Gastroesophageal sphincter (tissue), 4 donors: ENCODE data around the gene CDH23. TPM values are rescaled to one million over a fixed set of nuclear protein-coding genes. Genes with fewer than 3 reads are reported as not detected.

Experiments
- ATAC-seq: fragments of 150-250 bp; one replicate; pipeline ENCODE4 v1.9.1; 2016; ENCODE audit warnings: mild to moderate bottlenecking, moderate library complexity
- H3K27ac ChIP-seq, 4 donors: fragments of 200-600 bp; sonication (generic) in 3 of 4; 1 replicate in 3 of 4; 2 replicates in 1 of 4; pipeline ENCODE4 v1.5.1; 2016 to 2019
- H3K27me3 ChIP-seq: fragments of 200-600 bp; sonication (generic); one replicate; pipeline ENCODE4 v1.5.1; 2019
- H3K36me3 ChIP-seq, 2 donors: fragments of 200-600 bp; sonication (generic); one replicate each; pipeline ENCODE4 v1.5.1; 2019; ENCODE audit warnings: control low read depth in 1 of 2
- H3K4me1 ChIP-seq, 3 donors: fragments of 200-600 bp; sonication (generic); 1 replicate in 2 of 3; 2 replicates in 1 of 3; pipeline ENCODE4 v1.5.1; 2016 to 2019; ENCODE audit warnings: control low read depth in 2 of 3
- H3K4me3 ChIP-seq, 2 donors: fragments of 200-600 bp; sonication (generic); one replicate each; pipeline ENCODE4 v1.5.1; 2019; ENCODE audit warnings: mild to moderate bottlenecking in 1 of 2, moderate library complexity in 1 of 2
- H3K9me3 ChIP-seq, 3 donors: fragments of 200-600 bp; sonication (generic); one replicate each; pipeline ENCODE4 v1.5.1; 2017 to 2019; ENCODE audit warnings: control low read depth in 2 of 3
- EP300 ChIP-seq: sonication (generic); formaldehyde crosslinking; IDR thresholded peaks from one replicate; pipeline ENCODE4 v1.6.1; 2017; ENCODE audit warnings: antibody characterized with exemption, mild to moderate bottlenecking
- POLR2A ChIP-seq, 2 donors: fragments of 450-650 bp; IDR thresholded peaks; one replicate each; pipeline ENCODE4 v1.6.1; 2017; ENCODE audit warnings: antibody characterized with exemption in 2 of 2, mild to moderate bottlenecking in 2 of 2, moderate library complexity in 1 of 2
- POLR2AphosphoS5 ChIP-seq: sonication (generic); formaldehyde crosslinking; IDR thresholded peaks from one replicate; pipeline ENCODE4 v1.6.1; 2017; ENCODE audit warnings: antibody characterized with exemption
- WGBS, 2 donors: methylation state at CpG; one replicate each; pipeline ENCODE4 v1.1.5; 2018; ENCODE audit warnings: low coverage in 1 of 2; 5-methylcytosine and 5-hydroxymethylcytosine counted together
- total RNA-seq, 4 donors: library from RNA; depleted of rRNA; stranded (reverse); fragments of >200 nt; gene quantifications; one replicate each; pipeline ENCODE4 v1.1.0, GENCODE V29; 2016
- TF ChIP-seq, protein P1 (sequence below), 4 experiments: fragments of 200-600 bp in 2 of 4; fragments of 450-650 bp in 2 of 4; sonication (generic) in 1 of 4; IDR thresholded peaks; one replicate each; pipeline ENCODE4 v1.5.1; 2017 to 2019; ENCODE audit warnings: antibody characterized with exemption in 4 of 4, mild to moderate bottlenecking in 2 of 4, moderate library complexity in 2 of 4

Gene CDH23
- total RNA-seq, 4 donors from 2014 or later = 5.1 to 33.5 (median 16.2) TPM

DNA sequence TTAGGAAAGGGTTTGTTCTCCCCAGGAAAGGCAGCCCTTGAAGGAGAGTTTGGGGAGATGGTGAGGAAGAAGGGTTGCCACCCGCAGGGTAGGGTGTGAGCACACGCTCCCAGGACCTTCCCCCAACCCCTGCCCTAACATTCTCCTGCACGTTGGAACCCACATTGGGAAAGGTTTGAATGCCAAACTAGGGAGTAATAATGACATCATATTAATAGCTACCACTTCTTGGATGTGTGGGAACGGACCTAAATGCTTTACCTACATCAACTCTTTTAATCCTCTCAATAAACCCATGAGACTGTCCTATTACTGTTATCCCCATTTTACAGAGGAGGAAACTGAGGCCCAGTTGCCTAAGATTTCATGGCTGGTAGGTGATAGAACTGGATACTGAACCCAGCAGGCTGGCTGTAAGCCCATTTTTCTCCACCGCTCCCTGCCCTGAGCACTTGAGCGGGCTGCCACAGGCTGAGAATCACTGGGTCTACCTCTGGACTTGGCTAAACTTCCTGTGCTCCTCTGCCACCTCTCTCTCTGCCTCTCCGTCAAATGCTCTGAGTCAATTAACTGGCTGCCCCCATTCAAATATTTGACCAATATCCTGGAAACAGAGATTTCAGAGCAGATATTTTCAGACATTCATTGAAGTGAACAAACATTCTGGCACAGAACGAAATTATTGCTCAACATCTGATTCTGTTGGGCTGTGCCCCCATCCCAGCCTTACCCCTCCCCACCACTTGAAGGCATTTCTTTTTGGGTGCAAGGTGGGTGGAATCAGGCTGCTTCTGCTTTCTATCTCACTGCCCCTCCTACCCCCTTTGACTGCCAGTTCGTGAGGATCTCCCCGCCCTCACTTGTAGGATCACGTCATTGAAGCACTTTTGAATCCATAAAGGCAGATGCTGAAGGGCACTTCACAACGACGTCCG, 193.2 kb downstream of the CDH23 start:
- no peaks in the 10 kb centered on the region for H3K36me3 ChIP-seq
- 59 to 62% methylated on average over 6 to 13 of the region's 14 CpGs for WGBS, 2 donors
- no peak overlapping the region for H3K27ac ChIP-seq
- no peak for ATAC-seq
- H3K9me3 ChIP-seq = no peaks in the 10 kb centered on the region
- H3K4me1 ChIP-seq = no peaks in the 10 kb centered on the region
- TF ChIP-seq, protein P1, sequence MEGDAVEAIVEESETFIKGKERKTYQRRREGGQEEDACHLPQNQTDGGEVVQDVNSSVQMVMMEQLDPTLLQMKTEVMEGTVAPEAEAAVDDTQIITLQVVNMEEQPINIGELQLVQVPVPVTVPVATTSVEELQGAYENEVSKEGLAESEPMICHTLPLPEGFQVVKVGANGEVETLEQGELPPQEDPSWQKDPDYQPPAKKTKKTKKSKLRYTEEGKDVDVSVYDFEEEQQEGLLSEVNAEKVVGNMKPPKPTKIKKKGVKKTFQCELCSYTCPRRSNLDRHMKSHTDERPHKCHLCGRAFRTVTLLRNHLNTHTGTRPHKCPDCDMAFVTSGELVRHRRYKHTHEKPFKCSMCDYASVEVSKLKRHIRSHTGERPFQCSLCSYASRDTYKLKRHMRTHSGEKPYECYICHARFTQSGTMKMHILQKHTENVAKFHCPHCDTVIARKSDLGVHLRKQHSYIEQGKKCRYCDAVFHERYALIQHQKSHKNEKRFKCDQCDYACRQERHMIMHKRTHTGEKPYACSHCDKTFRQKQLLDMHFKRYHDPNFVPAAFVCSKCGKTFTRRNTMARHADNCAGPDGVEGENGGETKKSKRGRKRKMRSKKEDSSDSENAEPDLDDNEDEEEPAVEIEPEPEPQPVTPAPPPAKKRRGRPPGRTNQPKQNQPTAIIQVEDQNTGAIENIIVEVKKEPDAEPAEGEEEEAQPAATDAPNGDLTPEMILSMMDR (IDR thresholded peaks at IDR 0.05) = no peak
- TF ChIP-seq POLR2AphosphoS5 (no peak), POLR2A (IDR thresholded peaks at IDR 0.05) (no peak), EP300 (no peak)
- H3K27me3 ChIP-seq = no peaks in the 10 kb centered on the region
- no peak overlapping the region for H3K4me3 ChIP-seq

DNA sequence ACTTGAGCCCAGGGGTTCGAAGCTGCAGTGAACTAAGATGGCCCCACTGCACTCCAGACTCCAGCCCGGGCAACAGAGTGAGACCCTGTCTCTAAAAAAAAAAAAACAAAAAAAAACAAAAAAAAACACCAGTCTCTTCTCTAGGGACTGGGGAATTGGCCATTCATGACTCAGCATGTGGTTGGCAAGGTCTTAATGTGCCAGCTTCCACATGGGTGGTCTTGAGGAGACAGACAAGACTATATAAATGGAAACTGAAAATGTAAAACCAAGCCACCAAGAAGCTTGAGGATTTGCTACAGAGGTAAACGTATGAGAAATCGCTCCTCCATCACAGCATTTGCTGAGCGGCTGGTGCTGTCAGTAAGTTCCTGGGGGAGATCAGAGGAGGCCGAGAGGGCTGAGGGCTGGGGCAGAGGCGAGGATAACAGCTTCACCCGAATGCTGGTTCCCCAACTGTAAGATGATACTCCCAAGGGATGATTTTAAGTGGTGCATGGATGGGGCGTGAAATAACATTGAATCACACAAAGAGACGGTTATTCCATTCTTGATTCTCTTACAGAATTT, 194.1 kb downstream of the CDH23 start:
- 76 to 82% methylated on average over 2 to 8 of the region's 10 CpGs for WGBS, 2 donors
- no peak overlapping the region for H3K27ac ChIP-seq
- TF ChIP-seq POLR2A (IDR thresholded peaks at IDR 0.05) (no peak), EP300 (no peak), POLR2AphosphoS5 (no peak)
- TF ChIP-seq, protein P1 (IDR thresholded peaks at IDR 0.05) = no peak
- ATAC-seq = no peak
- H3K36me3 ChIP-seq = no peaks in the 10 kb centered on the region
- no peaks in the 10 kb centered on the region for H3K9me3 ChIP-seq
- no peaks in the 10 kb centered on the region for H3K27me3 ChIP-seq
- H3K4me3 ChIP-seq = no peak overlapping the region
- no peaks in the 10 kb centered on the region for H3K4me1 ChIP-seq

DNA sequence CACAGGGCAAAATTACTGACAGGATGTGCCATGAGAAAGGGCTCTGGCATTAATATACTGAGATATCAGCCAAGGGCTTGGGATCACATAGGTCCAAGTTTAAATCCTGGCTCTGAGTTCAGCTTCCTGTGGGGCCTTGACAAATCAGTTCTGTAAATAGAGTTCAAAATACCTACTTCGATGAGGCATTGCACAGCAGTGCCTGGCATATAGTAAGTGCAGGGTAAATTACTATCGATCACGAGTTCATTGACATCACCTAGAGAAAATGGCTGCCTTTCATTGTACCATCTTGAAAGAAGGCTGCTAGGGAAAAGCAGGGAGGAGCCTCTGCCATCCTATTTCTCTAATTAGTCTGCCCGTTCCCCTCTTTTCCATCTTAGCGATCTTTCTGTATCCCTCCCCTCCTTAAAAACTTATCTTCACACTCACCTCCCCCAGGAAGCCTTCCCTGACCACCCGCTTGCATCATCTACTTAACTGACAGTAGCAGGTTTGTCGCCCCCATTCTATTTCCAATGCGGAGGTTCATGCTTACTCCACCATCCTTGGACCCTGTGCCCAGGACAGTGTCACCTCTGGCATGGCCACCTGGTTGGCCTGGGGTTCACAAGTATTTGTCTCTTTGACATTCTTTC, 198.3 kb downstream of the CDH23 start:
- TF ChIP-seq EP300 = no peak
- TF ChIP-seq, protein P1 (IDR thresholded peaks at IDR 0.05) = no peak
- no peak for TF ChIP-seq POLR2AphosphoS5
- no peaks in the 10 kb centered on the region for H3K36me3 ChIP-seq
- H3K27me3 ChIP-seq = no peaks in the 10 kb centered on the region
- no peak overlapping the region for H3K4me3 ChIP-seq
- peaks cover 0 to 28% (median 24%) of the 10 kb centered on the region in 3 donors for H3K4me1 ChIP-seq
- no peak overlapping the region for H3K27ac ChIP-seq
- H3K9me3 ChIP-seq = no peaks in the 10 kb centered on the region
- WGBS, 2 donors = 83 to 90% methylated on average over 8 of the region's 8 CpGs
- no peak for ATAC-seq

DNA sequence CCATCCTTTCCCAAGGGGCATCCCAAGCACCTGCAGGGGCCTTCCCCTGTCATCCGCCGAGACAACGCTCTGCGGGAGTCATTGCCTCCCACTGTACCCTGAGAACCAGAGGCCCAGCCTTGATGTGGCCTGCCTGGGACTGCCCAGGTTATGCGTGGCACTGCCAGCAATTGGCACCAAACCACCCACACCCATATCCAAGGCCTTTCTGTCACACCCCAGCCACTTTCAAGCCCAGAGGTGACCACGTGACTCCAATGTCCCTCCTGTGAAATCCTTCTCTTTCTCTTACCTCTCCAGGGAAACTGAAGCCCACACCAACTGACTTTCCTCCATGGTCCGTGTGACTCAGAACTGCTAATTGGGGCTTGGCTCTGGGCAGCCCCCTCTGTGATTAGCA, 198.9 kb downstream of the CDH23 start:
- 100% methylated on average over 1 to 2 of the region's 7 CpGs for WGBS, 2 donors
- H3K4me3 ChIP-seq = no peak overlapping the region
- no peak for ATAC-seq
- H3K27me3 ChIP-seq = no peaks in the 10 kb centered on the region
- H3K4me1 ChIP-seq = peaks cover 0 to 28% (median 24%) of the 10 kb centered on the region in 3 donors
- TF ChIP-seq, protein P1 (IDR thresholded peaks at IDR 0.05) = no peak
- no peaks in the 10 kb centered on the region for H3K36me3 ChIP-seq
- H3K27ac ChIP-seq = no peak overlapping the region
- H3K9me3 ChIP-seq = no peaks in the 10 kb centered on the region
